NK-92 (cell line): Measurements from ENCODE around the gene SIRT6.
"Not testable (repeated sequence)": the region's sequence is repeated elsewhere in the genome, so short reads cannot be mapped to it uniquely, and the experiment has no call there.

Experiments used
- DNase-seq: peaks from one replicate; lab custom pipeline; 2025; ENCODE audit not compliant: unreplicated experiment; lab: John Stamatoyannopoulos, UW

SIRT6 gene

DNA sequence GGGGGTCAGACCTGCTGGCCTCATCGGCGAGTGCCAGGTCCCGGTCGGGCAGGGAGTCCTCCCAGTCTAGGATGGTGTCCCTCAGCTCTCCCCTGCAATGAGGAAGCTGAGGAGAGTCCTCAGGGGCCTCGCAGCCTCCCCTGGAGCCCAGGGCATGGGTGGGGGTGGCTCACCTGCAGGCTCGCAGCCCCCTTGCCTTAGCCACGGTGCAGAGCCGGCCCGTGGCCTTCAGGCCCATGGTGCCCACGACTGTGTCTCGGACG lies 6.8 kb downstream of the SIRT6 start:
- no peak for DNase-seq

DNA sequence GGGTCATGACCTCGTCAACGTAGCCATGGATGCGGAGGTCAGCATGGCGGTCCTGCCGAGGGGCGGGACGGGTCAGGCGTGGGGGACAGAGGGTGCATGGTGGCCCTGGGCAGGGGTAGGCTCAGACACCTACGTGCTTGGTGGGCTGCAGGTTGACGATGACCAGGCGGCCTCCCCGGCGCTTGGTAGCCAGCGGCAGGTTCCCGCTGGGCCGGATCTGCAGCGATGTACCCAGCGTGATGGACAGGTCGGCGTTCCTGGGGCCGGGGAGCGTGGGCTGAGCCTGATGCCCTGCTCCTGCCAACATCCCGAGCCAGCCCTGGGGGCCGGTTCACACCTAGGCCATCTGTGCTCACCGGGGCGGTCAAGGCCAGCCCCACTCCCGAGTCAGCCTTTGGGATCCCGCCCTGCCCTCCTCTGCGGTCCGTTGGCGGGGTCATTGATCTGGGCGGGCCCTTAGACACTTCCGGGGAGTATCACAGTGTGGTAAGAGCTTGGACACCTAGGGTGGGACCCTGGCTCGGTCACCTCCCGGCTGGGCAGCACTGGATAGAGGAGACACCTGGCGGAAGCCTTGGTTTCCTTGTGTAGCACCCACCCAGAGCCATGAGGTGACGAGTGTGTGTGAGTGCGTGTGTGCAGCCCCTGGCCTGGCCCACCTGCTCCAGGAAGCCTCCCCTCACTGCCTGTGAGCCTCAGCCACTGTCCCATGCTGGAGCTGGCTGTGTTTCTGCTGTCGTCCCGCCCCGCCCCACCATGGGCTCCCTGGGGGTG lies 7.3 kb downstream of the SIRT6 start:
- no peak for DNase-seq

DNA sequence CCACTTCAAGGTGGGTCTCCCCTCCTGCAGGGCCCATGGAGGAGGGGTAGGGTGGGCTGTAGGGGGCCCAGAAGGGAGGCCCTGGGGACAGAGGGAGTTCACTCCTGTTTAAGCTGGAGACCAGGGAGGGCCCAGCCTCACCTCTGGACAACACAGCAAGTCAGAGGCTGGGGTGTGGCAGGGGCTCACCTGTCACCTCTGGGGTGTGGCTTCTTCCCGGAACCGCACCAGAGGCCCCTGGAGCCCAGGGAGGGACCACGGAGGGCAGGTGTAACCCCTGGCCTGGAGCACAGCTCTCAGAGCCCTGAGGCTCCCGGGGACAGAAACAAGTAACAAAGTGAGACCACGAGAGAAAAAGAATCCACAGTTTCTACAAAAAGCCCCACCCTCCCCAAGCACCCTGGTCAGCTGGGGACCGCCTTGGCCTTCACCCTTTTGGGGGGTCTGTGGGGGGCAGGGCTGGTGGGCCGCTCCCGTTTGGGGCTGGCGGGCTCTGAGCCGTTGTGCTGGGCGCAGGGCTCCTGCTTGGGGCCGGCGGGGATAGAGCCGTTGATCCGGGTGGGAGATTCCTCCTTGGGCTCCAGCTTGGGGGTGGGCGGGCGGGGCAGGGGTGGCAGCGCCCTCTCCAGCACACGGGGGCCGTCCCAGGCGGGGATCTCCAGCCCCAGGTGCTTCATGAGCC lies 8.0 kb downstream of the SIRT6 start:
- no peak for DNase-seq

DNA sequence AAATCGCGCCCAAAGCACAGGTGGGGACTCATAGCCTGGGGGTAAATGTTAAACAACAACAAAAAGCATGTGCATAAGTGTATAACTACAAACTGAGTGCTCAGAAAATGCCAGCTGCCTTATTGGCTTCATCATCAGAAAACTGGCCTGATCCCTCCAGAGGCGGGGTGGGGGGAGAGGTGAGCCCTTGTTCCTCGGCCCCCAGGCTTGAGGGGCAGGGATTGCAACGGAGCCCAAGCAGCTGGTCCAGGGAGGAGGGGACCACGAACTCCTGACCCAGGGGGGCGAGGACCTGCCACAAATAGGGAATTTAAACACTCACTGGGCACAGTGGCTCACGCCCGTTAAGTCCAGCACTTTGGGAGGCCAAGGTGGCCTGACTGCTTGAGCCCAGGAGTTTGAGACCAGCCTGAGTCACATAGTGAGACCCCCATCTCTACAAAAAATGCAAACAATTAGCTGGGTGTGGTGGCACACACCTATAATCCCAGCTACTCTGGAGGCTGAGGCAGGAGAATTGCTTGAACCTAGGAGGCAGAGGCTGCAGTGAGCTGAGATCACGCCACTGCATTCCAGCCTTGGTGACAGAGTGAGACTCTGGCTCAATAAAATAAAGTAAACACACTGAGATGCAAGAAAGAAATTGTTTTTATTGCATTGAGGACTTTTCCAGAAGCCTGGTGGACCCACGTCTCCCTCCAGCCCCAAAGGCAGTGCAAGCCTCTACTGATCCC lies 8.7 kb downstream of the SIRT6 start:
- no peak for DNase-seq

DNA sequence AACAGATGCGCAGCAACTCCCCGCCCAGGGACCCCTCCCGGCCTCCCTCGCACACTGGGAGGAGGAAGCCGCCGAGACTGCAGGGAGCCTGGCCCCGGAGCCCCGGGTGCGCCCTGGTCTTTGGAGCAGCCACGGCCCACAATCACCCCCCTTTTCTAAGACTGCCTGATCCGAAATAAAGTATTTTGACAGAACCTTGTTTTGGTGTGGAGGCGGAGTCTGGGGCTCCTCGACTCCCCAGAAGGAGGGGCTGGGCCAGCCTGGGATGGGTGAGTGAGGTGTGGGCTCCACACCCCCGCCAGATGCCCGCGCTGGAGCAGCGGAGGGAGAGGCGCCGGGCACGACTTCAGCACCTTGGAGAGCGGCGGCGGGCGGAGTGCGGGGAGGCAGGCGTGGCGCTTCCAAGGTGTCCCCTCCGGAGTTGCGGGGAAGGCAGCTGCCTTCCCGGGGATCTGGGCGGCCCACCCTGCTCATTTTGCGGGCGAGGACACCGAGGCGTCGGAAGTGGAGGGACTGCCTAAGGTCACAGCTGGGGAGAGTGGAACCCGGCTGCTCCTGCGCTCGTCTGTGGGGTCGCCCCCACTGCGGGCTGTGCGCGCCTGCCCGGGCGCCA lies 9.4 kb downstream of the SIRT6 start:
- DNase-seq = no peak

DNA sequence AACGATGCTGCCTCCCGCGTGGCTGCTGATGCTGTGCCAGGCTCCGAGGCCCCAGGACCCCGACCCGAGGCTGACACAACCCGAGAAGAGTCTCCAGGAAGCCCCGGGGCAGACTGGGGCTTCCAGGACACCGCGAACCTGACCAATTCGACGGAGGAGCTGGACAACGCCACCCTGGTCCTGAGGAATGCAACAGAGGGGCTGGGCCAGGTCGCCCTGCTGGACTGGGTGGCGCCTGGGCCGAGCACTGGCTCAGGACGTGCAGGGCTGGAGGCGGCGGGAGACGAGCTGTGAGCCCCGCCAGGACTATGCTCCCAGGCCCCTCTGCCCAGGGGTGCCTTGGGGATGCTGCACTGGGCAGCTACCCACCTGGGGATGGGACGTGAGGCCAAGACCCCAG lies 10.7 kb downstream of the SIRT6 start:
- DNase-seq = no peak

DNA sequence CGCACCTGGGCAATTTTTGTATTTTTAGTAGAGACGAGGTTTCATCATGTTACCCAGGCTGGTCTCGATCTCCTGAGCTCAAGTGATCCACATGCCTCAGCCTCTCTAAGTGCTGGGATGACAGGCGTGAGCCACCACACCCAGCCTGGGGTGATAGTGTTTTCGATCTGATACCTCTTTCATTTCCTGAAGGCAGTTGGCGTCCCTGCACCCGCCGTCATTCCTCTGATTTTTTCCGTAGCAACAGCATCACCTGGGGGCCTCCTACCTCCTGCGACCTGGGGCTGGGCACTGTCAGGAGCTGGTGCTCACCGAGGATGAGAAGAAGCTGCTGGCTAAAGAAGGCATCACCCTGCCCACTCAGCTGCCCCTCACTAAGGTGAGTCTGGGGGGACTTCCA lies 18.1 kb downstream of the SIRT6 start:
- no peak for DNase-seq

DNA sequence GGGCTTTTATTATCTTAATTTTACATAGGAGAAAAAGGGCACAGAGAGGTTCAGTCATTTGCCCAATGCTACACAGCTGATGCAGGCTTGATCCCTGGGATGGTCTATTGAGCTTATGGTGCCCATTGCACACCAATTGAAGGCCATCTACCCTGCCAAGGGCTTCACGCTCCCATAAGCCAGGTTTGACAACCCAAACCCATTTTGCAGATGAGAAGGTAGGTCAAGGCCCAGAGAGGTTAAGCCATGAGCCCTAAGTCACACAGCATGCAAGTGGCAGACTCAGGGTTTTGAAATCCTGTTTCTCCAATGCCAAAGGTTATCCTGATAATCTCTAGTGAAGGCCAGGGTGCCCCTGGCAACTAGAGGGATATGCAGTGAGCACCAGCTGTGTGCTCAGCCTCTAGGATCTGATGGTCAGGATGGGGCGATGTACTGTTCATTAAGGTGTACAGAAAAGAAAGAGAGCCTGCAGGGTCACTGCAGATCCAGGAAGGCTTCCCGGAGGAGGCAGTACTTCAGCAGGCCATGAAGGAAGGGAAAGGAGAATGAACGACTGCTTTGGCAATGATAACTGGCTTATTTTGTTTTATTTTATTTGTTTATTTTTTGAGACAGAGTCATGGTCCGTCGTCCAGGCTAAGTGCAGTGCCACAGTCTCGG lies 20.8 kb downstream of the SIRT6 start:
- no peak for DNase-seq

DNA sequence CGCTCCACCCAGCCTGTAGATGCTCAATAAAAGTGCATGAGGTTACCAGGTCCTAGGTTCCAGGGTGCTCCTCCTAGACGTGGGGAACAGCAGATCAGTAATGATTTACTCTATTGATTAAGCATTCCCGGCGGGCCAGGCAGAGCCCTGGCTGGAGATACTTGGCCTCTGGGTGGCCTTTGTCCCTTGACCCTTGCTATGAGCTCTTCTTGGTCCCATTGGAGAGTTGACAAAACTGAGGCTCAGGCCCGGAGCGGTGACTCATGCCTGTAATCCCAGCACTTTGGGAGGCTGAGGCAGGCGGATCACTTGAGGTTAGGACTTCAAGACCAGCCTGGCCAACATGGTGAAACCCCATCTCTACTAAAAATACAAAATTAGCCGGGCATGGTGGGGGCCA lies 24.4 kb downstream of the SIRT6 start:
- not testable (repeated sequence) for DNase-seq

DNA sequence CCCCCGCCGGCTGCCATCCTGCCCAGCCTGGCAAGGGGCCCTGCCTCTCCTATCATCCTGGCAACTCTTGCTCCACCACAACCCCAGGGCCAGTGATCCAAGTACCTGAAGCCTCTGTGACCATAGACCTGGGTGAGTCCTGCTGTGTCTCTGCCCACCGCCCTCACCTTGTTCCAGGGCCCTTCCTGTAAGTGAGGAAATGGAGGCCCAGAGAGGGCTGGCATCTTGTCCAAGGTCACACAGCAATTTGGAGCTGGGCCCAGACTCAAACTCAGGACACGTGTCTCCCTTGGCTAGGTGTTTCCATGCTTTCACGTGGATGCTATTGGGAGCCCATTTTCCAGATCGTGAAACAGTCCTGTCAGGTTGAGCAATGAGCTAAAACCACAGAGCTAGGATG lies 25.2 kb downstream of the SIRT6 start:
- DNase-seq = no peak

DNA sequence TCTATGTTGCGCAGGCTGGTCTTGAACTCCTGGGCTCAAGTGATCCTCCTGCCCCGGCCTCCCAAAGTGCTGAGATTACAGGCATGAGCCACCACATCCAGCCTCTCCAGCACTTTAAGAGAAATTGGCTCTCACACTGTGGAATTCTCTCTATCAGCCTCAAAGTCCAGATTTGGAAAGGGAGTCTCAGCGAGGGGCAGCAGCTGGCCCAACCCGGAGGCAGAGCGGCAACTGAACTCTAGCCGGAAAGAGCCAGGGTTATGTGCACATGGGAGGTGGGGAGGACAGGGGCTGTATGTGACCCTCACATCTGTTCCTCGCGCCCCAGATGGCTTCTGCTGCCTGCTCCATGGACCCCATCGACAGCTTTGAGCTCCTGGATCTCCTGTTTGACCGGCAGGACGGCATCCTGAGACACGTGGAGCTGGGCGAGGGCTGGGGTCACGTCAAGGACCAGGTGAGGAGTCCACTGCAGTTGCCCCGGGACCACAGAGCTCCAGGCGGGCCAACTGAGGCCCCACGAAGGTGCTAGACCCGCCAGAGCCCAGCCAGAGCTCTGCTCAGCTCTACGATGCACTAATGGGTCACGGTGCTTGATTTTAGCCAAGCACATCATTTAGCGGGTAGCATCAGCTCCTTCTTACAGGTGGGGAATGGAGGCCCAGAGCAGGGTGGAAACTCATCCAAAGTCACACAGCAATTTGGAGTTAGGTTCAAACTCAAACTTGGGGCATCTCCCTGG lies 27.6 kb downstream of the SIRT6 start:
- DNase-seq = no peak

DNA sequence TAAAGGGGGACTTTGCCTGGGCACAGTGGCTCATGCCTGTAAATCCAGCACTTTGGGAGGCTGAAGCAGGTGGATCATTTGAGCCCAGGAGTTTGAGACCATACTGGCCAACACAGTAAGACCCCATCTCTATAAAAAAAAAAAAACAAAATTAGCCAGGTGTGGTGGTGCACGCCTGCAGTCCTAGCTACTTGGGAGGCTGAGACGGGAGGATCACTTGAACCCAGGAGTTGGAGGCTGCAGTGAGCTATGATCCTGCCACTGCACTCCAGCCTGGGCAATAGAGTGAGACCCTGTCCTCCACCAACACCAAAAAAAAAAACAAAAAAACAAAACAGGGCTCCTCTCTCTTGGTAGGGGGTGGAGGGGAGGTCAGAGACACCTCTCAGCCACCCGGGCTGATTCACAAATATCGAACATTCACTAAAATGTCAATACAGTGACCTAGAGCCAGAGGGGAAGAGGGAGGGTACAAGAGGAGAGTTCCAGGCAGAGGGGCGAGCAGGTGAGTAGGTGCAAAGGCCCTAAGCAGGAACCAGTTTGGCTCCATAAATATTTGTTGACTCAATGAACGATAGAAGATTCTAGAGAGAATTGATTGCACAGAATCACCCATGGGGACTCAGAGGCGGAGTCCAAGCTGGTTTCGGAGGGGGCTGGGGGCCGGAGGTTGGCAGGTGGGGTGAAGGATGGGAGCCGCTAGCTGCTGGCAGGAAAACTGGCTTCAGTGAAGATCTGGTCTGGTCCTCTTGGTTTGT lies 29.9 kb downstream of the SIRT6 start:
- DNase-seq = no peak

DNA sequence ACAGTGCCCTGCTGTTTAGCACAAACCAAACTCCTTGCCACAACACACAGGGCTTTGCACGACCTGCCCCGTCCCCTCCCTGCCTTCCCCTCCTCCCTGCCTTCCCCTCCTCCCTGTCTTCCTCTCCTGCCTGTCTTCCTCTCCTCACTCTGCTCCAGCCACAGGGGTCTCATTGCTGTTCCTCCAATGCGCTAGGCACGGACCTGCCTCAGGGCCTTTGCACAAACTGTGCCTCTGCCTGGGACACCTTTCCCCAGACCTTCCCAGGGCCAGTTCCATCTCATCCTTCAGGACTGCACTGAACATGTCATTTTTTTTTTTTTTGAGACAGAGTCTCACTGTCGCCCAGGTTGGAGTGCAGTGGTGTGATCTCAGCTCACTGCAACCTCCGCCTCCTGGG lies 30.7 kb downstream of the SIRT6 start:
- no peak for DNase-seq

DNA sequence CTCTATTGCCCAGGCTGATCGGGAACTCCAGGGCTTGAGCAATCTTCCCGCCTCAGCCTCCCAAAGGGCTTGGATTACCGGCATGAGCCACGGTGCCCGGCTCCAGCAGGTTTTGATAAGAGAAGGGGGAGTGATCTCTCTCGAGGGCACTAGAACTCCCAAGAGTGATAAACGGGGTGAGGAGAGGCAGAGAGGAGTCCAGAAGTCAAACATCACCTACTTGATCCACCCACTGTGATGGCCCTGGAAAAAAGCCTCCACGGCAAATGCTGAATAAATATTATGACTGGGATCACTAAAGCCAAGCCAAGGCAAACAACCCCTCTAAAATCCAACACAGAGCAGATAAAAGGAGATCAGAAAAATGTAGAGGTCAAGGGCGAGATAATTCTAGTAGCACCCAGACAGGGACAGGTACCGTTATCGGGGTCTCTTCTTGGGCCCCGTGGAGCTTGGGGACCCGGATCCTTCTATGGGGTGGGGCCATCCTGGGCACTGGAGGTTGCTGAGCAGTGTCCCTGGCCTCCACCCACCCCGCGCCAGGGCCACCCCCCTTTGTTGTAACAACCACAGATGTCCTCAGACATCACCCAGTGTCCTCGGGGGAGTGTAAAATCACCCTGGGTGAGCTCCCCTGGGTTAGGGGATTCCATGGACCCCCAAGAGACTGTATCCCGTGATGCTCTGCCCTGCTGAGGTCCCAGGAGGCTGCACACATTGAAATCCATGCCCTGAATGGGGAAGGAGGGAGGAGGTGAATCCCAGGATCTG lies 32.7 kb downstream of the SIRT6 start:
- no peak for DNase-seq

DNA sequence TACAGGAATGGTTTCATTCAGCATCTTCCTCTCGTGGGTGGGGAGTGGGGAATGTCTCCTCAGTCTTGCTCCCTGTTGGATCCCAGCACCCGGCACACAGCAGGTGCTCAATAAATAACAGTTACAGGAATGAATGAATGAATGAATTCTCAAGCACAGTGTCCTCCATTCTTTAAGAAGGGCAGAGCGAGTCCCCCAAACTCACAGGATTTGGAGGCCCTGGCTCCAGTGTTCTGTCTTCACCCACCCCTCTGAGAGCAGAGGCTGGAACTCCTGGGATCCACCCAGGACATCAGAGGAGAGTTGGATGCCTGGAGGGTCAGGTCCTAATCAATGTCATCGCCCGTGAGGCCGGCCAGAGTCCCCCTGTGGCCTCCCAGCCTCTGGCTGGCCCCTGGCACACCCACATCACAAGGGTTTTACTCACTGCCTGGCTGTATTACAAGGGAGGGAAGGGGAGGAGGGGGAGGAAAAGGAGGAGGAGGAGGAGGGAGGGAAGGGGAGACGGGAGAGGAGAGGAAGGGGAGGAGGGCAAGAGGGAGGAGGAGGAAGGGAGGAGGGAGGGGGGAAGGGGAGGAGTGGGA lies 37.6 kb downstream of the SIRT6 start:
- no peak for DNase-seq

DNA sequence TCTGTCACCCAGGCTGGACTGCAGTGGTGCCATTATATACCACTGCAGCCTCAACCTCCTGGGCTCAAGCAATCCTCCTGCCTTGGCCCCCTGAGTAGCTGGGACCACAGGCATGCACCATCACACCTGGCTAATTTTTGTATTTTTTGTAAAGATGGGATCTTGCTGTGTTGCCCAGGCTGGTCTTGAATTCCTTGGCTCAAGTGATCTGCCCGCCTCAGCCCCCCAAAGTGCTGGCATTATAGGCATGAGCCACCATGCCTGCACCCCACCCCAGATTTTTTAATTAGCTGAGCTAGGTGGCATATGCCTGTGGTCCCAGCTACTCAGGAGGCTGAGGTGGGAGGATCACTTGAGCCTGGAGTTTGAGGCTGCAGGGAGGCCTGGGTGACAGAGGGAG lies 39.4 kb downstream of the SIRT6 start:
- not testable (repeated sequence) for DNase-seq

DNA sequence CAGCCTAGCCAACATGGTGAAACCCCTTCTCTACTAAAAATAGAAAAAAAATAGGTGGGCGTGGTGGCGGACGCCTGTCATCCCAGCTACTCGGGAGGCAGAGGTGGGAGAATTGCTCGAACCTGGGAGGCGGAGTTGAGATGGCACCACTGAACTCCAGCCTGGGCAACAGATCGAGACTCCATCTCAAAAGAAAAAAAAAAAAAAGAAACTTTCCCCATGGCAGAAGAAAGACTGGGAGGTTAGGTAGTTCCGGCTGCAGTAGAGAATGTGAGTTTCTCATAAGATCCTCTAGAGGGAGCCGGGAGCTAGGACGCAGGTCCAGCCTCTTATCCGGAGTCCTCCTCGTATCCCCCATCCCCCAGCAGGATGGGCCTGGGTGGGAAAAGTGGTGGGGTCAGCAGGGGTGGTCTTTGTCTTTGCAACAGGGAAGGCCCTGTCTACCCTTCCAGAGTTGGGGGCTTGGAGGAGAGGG lies 42.1 kb downstream of the SIRT6 start:
- DNase-seq = no peak

DNA sequence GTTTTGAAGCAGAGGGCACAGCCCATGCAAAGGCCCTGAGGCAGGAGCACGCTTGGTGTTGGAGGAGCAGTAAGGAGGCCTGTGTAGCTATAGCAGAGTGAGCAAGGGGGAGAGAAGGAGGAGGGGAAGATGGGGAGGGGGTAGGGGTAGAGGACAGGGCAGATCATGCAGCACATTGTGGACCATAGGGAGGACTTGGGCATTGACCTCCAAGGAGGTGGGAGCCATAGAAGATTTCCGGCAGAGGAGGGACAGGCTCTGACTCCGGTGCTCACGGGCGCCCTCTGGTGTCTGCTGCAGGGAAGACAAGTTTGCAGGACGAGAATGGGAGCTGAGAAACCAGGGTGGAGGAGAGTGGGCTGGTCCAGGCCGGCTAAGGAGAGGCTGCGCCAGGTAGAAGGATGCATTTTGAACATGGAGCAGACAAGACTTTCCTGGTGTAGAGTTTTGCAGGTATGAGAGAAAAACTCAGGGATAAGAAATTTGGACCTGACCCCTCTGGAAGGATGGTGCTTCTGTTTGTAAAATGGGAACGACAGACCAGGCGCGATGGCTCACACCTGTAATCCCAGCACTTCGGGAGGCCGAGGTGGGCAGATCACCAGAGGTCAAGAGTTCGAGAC lies 42.6 kb downstream of the SIRT6 start:
- no peak for DNase-seq
